ENCODE data around the gene MAPK9. TPM values are rescaled to one million over a fixed set of nuclear protein-coding genes. Genes with fewer than 3 reads are reported as not detected.

The MAPK9 gene
- total RNA-seq, 1 donor from 2014 or later = 26.8 TPM

DNA sequence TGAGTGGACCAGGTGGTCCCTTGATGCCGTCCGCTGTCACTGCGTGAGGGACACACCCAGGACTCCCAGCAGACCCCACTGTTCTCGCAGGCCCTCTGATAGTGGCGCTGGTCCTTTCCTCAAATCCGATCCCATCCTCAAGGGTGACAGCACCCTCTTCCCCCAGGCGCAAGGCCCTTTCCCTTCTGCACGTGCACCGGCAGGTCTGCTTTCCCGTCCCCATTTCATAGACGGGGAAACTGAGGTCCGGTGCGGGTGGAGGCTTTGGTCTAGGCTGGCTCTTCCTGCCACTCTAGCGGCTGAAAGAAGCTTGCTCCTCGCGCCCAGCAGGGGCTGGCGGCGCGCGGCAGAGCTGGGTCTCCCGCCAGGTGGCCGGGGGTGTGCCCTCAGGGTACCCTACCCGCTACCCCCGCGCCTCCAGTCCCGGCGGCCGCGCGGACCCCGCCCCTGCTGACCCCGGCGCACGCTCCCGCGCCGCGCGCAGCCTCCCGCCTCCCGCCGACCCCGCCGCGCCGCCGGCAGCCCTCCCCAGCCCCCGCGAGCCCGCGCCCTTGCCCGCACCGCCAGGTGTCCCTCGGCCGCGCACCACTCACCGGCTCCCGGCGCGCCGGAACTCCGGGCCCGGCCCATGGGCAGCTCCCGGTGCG lies 83.3 kb downstream of the MAPK9 start:
- no peak for DNase-seq (ENCODE audit: extremely low read depth, low read depth, low spot score)

DNA sequence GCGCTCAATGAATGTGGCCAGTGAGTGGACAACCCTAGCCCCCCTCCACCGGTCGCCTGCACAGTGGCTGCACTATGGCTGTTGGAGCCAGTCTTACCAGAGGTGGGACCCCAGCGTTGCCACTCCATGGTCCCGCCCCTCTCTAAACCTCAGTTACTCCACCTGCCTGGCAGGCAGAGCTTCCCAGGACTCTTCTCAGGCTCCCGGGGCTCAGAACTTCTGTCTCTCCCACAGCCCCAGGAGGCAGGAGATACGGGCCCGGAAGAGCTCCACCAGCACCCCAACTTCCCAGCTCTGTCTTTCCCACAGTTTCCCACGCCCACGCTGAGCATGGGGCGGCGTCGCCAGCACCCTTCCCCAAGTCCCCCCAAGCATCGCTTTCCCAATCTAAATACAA lies 83.8 kb downstream of the MAPK9 start:
- DNase-seq (ENCODE audit: extremely low read depth, low read depth, low spot score) = no peak

GRCh38 chr5:180207593-180207992 lies 84.3 kb downstream of the MAPK9 start:
- DNase-seq (ENCODE audit: extremely low read depth, low read depth, low spot score) = no peak

DNA sequence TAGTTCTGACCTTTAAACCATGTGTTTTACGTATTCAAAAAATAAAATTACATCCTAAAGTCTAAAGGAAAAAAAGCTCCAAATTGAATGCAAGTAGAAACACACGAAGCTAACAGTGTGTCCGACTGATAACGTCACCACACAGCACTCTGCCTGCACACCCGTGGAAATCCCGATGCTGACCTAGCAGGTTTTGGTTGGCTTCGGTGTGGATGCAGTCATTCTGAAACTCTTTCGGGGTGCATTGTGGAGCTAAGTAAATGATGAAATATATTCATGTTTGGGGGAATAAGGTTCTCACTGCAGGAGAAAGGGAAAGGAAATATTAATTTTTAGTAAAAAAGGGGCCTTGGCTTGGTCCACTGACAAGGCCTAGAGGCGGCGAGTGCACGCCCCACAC lies 84.9 kb downstream of the MAPK9 start:
- no peak for DNase-seq (ENCODE audit: extremely low read depth, low read depth, low spot score)

- no peak for DNase-seq (ENCODE audit: extremely low read depth, low read depth, low spot score)
Observed at GRCh38 chr5:180205916-180206315, 86.0 kb downstream of the MAPK9 start.

DNA sequence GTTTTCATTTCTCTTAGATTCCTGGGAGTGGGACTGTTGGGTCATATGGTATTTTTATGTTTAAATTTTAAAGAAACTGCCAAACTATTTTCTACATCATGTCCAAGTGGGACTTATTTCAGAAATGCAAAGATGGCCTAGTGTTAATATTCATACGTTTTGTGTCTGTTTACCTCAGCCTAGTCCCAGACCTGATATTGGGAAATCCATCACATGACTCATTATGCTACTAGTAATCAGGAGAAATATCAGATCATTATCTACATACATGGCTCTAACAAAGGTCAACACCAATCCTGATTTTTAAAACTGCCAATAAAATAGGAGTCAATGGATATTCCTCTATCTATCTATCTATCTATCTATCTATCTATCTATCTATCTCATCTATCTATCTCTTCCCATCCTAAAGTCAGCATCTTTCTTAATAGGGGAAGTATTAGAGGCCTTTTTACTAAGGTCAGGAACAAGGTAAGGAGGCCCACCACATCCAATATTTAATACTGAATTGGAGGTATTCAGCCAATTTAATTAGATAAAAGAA lies 87.5 kb downstream of the MAPK9 start:
- no peak for DNase-seq (ENCODE audit: extremely low read depth, low read depth, low spot score)

DNA sequence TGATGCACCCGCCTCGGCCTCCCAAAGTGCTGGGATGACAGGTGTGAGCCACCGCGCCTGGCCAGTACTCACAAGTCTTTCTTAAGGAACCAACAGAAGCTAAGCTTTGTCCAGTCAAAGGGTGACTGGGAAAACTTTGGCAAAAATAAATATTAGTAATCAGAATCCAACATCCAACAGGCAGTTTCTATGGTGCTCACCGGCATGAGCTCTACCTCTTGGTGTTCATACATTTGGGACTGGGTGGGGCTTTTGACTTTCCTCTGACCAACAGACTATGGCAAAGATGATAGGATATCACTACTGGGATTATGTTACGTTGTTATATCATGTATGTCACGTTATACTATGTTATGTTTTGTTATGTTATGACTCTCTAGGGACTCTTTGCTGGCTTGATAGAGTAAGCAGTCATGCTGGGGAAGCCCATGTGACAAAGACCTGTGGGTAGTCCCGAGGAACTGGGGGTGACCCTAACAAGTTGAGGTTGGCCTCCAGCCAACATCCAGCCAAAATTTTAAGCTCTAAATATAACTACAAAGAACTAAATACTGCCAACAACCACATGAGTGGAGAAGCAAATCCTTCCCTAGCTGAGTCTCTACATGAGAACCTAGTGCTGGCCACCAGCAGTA lies 88.8 kb downstream of the MAPK9 start:
- no peak for DNase-seq (ENCODE audit: extremely low read depth, low read depth, low spot score)

GRCh38 chr5:180201051-180201987 lies 90.6 kb downstream of the MAPK9 start:
- peak; percentile 12 for DNase-seq (ENCODE audit: extremely low read depth, low read depth, low spot score)

- no peak for DNase-seq (ENCODE audit: extremely low read depth, low read depth, low spot score)
Observed at GRCh38 chr5:180199390-180199789, 92.5 kb downstream of the MAPK9 start.

DNA sequence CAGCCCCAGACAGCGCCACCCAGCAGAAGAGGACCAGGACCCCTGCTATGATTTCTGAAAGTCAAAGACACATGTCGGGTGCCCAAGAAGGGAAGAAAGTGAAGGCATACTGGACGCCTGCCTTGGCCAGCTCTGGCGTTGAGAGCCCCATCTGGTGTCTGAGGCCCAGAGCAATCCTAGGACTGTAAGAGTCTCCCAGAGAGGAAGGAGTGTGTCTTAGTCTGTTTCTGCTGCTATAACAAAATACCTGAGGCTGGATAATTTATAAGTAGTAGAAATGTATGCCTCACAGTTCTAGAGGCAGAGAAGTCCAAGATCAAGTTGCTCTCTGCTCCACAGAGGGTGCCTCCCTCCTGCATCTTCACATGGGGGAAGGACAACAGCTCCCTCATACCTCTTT lies 93.7 kb downstream of the MAPK9 start:
- DNase-seq (ENCODE audit: extremely low read depth, low read depth, low spot score) = no peak

DNA sequence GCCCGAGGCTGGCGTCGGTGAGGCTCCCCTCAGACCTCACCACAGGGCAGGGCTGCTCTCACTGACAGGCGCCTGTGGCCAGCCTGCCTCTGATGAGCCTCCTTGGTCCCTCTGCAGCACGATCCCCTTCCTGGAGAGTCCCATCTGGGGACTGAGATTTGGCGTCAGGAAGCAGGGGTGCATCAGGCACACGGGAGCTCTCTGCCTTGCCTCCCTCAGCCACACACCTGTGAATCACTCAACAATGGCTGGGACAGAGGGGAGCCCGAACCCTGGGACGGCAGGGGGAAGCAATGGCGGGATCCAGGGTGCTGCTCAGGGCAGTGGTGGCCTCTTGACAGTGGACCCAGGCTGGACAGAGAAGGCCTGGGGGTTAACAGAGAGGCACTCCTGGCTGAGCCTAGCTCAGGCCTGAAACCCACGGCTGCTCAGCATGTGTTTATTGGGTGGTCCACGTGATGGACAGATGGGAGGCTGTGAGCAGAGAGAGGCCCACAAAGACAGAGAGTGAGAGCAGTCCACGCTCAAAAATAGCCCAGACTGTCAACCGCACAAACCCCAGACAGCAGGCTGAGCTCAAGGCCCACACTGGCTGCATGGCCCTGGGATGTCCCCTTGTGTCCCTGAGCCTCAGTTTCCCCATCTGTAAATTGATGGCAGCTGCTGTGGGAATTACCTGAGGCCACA lies 94.7 kb downstream of the MAPK9 start:
- no peak for DNase-seq (ENCODE audit: extremely low read depth, low read depth, low spot score)

GRCh38 chr5:180194410-180195345 lies 97.2 kb downstream of the MAPK9 start:
- DNase-seq (ENCODE audit: extremely low read depth, low read depth, low spot score) = no peak

DNA sequence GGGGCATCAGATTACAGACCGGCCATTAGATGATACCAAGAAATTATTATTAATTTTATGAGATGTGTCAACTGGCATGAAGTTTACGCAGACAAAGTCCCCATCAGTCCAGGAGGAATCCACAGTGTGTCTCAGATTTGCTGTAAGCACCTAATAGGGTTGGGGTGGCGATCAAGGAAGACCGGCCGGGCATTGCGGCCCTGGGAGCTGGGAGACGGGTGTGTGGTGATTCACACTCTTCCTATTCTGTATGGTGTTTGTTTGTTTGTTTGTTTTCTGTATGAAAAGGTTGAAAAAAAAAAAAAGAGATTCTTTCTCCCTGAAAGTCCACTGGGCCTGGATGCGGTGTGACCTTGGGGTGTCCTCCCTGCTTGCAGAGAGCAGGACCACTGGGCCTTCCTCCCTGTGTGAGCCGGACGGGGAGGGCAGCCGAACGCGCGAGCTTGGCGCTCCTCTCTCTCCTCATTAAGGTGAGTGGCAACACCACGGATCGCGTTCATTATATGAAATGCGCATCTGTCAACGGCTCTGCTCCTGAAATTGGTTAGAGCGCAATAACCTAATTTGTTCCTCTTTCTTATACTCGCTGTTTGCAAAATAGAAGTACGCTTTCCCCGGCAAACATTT lies 98.0 kb downstream of the MAPK9 start:
- no peak for DNase-seq (ENCODE audit: extremely low read depth, low read depth, low spot score)

GRCh38 chr5:180191716-180192115 lies 100.2 kb downstream of the MAPK9 start:
- no peak for DNase-seq (ENCODE audit: extremely low read depth, low read depth, low spot score)

DNA sequence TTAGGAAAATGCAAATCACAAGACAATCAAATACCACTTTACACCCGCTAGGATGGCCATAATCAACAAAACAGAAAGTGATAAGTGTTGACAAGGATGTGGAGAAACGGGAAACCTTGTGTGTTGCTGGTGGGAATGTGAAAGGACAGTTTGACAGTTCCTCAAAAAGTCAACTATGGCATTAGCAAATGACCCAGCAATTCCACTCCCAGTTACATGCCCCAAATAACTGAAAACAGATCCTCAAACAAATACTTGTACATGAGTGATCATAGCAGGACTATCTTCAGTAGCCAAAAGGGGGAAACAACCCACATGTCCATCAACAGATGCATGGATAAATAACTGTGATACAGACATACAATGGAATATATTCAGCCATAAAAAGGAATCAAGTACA lies 104.1 kb downstream of the MAPK9 start:
- no peak for DNase-seq (ENCODE audit: extremely low read depth, low read depth, low spot score)

Data from glomerular endothelial cell (primary cell).